ENCODE measurements around the gene SLC43A3.

DNA sequence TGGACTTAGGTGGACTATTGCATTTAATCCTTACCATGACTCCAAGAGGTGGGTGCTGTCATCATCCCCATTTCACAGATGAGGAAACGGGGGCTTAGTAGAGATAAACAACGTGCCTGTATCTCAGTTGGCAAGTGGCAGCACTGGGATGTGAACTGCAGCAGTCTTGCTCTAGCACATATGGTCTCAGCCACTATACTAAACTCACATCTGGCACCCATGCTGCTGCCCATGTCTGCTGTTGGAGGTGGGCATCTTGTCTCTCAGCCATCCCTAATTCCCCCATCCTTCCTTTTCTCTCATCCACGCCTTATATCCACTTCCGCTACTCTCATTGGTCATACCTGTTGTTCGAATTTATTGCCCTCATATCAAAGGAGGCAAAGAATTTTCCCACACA is 49.8 kb downstream of the SLC43A3 start:
- TF ChIP-seq, protein P1, sequence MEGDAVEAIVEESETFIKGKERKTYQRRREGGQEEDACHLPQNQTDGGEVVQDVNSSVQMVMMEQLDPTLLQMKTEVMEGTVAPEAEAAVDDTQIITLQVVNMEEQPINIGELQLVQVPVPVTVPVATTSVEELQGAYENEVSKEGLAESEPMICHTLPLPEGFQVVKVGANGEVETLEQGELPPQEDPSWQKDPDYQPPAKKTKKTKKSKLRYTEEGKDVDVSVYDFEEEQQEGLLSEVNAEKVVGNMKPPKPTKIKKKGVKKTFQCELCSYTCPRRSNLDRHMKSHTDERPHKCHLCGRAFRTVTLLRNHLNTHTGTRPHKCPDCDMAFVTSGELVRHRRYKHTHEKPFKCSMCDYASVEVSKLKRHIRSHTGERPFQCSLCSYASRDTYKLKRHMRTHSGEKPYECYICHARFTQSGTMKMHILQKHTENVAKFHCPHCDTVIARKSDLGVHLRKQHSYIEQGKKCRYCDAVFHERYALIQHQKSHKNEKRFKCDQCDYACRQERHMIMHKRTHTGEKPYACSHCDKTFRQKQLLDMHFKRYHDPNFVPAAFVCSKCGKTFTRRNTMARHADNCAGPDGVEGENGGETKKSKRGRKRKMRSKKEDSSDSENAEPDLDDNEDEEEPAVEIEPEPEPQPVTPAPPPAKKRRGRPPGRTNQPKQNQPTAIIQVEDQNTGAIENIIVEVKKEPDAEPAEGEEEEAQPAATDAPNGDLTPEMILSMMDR (IDR thresholded peaks at IDR 0.05), result no peak
- TF ChIP-seq POLR2AphosphoS5 (IDR thresholded peaks at IDR 0.05) (no peak), POLR2A (IDR thresholded peaks at IDR 0.05) (no peak), EP300 (IDR thresholded peaks at IDR 0.05) (no peak)

Measured in stomach (tissue), 4 donors.